Subcutaneous adipose tissue (tissue), 4 donors: ENCODE results near the gene KPNA1. TPM values are rescaled to one million over a fixed set of nuclear protein-coding genes. Genes with fewer than 3 reads are reported as not detected.

Source experiments
- CTCF ChIP-seq: fragments of 450-650 bp; IDR thresholded peaks from one replicate; pipeline ENCODE4 v1.5.1; 2016; ENCODE audit warnings: low read depth, mild to moderate bottlenecking, control low read depth, antibody characterized with exemption, moderate library complexity
- small RNA-seq: library from RNA; depleted of rRNA; stranded (forward); fragments of <200 nt; gene quantifications from one replicate; pipeline ENCODE3, GENCODE V24; 2016
- total RNA-seq, 4 donors: library from RNA; depleted of rRNA; stranded (reverse); fragments of >200 nt; gene quantifications; one replicate each; pipeline ENCODE4 v1.1.0, GENCODE V29; 2016

Gene KPNA1
- total RNA-seq, 4 donors from 2014 or later = 35.9 to 54.8 (median 42.4) TPM

DNA sequence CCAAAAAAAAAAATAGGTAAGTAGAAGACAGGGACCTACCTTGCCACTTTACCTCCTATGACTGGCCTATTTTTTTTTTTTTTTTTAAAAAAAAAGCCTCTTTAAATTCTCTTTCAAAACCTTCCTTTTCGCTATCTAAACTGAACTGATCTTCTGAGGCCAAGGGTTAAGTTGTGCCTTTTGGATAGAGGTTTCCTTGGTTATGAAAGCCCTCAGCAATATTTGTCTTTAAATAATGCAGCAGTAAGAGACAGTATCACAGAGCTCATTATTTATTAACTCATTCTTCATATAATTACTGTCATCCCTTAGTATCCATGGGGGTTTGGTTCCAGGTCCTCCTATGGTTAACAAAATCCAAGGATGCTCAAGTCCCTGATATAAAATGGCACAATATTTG is 140.7 kb downstream of the KPNA1 start:
- TF ChIP-seq CTCF = no peak

Small RNA genes within 50 kb of the gene (small RNA-seq; reads per million reads assigned to genes)
- gene AC083798.1 (not detected), gene AC096861.1 (not detected)

Other genes with a start within 250 kb of the KPNA1 start
- gene CSTA, start 189.7 kb downstream of the KPNA1 start, total RNA-seq = 10 to 100 TPM in 3 of 4 donors, 1 to 10 TPM in 1; 6.6 to 48.1 (median 29.1) TPM
- gene MIX23, start 131.7 kb downstream of the KPNA1 start, total RNA-seq = 10 to 100 TPM; 10.4 to 20.2 (median 14.4) TPM
- 10 to 100 TPM; 18.7 to 28.8 (median 24.5) TPM for gene FAM162A, start 130.8 kb downstream of the KPNA1 start, total RNA-seq
- gene WDR5B, start 98.9 kb downstream of the KPNA1 start, total RNA-seq = 1 to 10 TPM; 4.1 to 6.6 (median 6.1) TPM
- 10 to 100 TPM; 23.6 to 50.7 (median 31.3) TPM for gene PARP9, start 49.4 kb upstream of the KPNA1 start, total RNA-seq
- gene DTX3L, start 49.4 kb upstream of the KPNA1 start, total RNA-seq = 10 to 100 TPM; 22.0 to 33.0 (median 26.3) TPM
- gene PARP15, start 62.7 kb upstream of the KPNA1 start, total RNA-seq = 10 to 100 TPM in 2 of 4 donors, 1 to 10 TPM in 2; 4.9 to 20.7 (median 8.0) TPM
- 100 to 1,000 TPM in 1 of 4 donors, 10 to 100 TPM in 3; 65.2 to 107 (median 85.5) TPM for gene PARP14, start 165.9 kb upstream of the KPNA1 start, total RNA-seq